K562 (cell line): ENCODE data around the gene ZNG1C. TPM values are rescaled to one million over a fixed set of nuclear protein-coding genes. Genes with fewer than 3 reads are reported as not detected.
"Not testable (repeated sequence)": the region's sequence is repeated elsewhere in the genome, so short reads cannot be mapped to it uniquely, and the experiment has no call there.

Experiments
- ATAC-seq: fragments of 200-7000 bp; cut with Tn5 transposase; 3 replicates; pipeline ENCODE4 v1.9.1; 2020; ENCODE audit warnings: moderate library complexity
- BruUV-seq: library from RNA; stranded (reverse); fragments of 400-500 nt; replicated peaks from 2 replicates; lab custom pipeline; 2021; lab: Mats Ljungman, UMichigan
- CTCF ChIA-PET: fragments of 300-600 bp; formaldehyde crosslinking; extraction: SDS; loops from one replicate; lab custom pipeline; 2021; ENCODE audit warnings: low intra/inter-chr PET ratio; lab: Yijun Ruan, JAX
- POLR2A ChIA-PET: fragments of 300-600, 350-650 bp; sonication (Branson Sonifier 250); formaldehyde crosslinking; extraction: SDS; loops from one replicate; lab custom pipeline; 2021; ENCODE audit warnings: antibody characterized with exemption, inconsistent platforms; lab: Yijun Ruan, JAX
- DNase-seq, 4 experiments: peaks; one replicate each; pipeline versions ENCODE4 v3.0.0 to v3.0.0-alpha.2; 2011 to 2018; ENCODE audit warnings: low spot score in 3 of 4, mixed read lengths in 3 of 4; ENCODE audit errors: extremely low read depth in 1 of 4
- FAIRE-seq: peaks from 2 replicates; lab custom pipeline; 2011; peaks lifted over from hg19 to GRCh38; lab: Jason Lieb, UNC
- H2AFZ ChIP-seq: 2 replicates; pipeline ENCODE4 v1.6.0; 2011; ENCODE audit warnings: low read depth, low read length, control low read depth, inconsistent platforms
- H3K27ac ChIP-seq: fragments of 200-600 bp; 3 replicates; pipeline ENCODE4 v1.8.0; 2011; ENCODE audit warnings: low read depth, mild to moderate bottlenecking, control low read depth, inconsistent platforms, low read length, moderate library complexity, mixed read lengths; ENCODE audit errors: extremely low read depth
- H3K27me3 ChIP-seq, 2 experiments: fragments of 300-600 bp in 1 of 2; 2 replicates in 1 of 2; 3 replicates in 1 of 2; pipeline versions ENCODE4 v1.6.0 to v1.8.0; 2011; ENCODE audit warnings: inconsistent platforms in 2 of 2, low read length in 2 of 2, mild to moderate bottlenecking in 1 of 2, mixed read lengths in 1 of 2, moderate library complexity in 1 of 2; ENCODE audit not compliant: control insufficient read depth in 2 of 2, insufficient read depth in 2 of 2
- H3K36me3 ChIP-seq: fragments of 300-600 bp; 3 replicates; pipeline ENCODE4 v1.8.0; 2011; ENCODE audit warnings: mild to moderate bottlenecking, low read length, inconsistent platforms; ENCODE audit not compliant: control insufficient read depth, insufficient read depth
- H3K4me1 ChIP-seq, 2 experiments: fragments of 200-600 bp in 1 of 2; replicated peaks in 1 of 2; 2 replicates in 1 of 2; 3 replicates in 1 of 2; pipeline versions ENCODE4 v1.5.1 to v1.8.0; 2011; ENCODE audit warnings: inconsistent platforms in 2 of 2, low read length in 2 of 2, mild to moderate bottlenecking in 1 of 2, mixed read lengths in 1 of 2, moderate library complexity in 1 of 2; ENCODE audit not compliant: control insufficient read depth in 2 of 2, insufficient read depth in 2 of 2
- H3K4me2 ChIP-seq: 2 replicates; pipeline ENCODE4 v1.6.1; 2011; ENCODE audit warnings: low read length, control low read depth, inconsistent platforms, mixed read lengths; ENCODE audit not compliant: insufficient read depth
- H3K4me3 ChIP-seq: fragments of 200-600 bp; sonication (generic), shearing (Covaris generic); 2 replicates; pipeline ENCODE4 v1.5.1; 2016; ENCODE audit warnings: control low read depth, inconsistent platforms
- H3K79me2 ChIP-seq: fragments of 200-600 bp; 3 replicates; pipeline ENCODE4 v1.8.0; 2011; ENCODE audit warnings: low read length, inconsistent platforms; ENCODE audit not compliant: control insufficient read depth, insufficient read depth
- H3K9ac ChIP-seq, 2 experiments: 2 replicates each; pipeline versions ENCODE4 v1.6.0 to v1.6.1; 2011; ENCODE audit warnings: low read depth in 2 of 2, low read length in 2 of 2, control low read depth in 1 of 2, inconsistent platforms in 1 of 2, mild to moderate bottlenecking in 1 of 2, mixed read lengths in 1 of 2; ENCODE audit not compliant: insufficient read depth in 1 of 2
- H3K9me1 ChIP-seq: one replicate; pipeline ENCODE4 v1.6.0; 2011; ENCODE audit warnings: inconsistent platforms, mild to moderate bottlenecking, low read length, moderate library complexity; ENCODE audit not compliant: control insufficient read depth, insufficient read depth
- H3K9me3 ChIP-seq: replicated peaks from 2 replicates; pipeline ENCODE4 v1.5.1; 2011; ENCODE audit warnings: low read depth, low read length, inconsistent platforms; ENCODE audit not compliant: control insufficient read depth, insufficient read depth
- H4K20me1 ChIP-seq: replicated peaks from 2 replicates; pipeline ENCODE4 v1.6.1; 2011; ENCODE audit warnings: low read length, inconsistent platforms, mixed read lengths; ENCODE audit not compliant: control insufficient read depth, insufficient read depth
- WGBS: fragments of 100-300 bp; shearing (Covaris generic); methylation state at CpG from one replicate; pipeline ENCODE4 v1.1.6; 2016; ENCODE audit warnings: low coverage, mixed read lengths; ENCODE audit not compliant: insufficient coverage; ENCODE audit errors: missing lambda C conversion rate; 5-methylcytosine and 5-hydroxymethylcytosine counted together
- in situ Hi-C: fragments of 300-500 bp; cut with MboI; formaldehyde crosslinking; loops from 4 replicates; pipeline ENCODE4 v1.15.0; 2018; ENCODE audit warnings: inconsistent platforms, mixed read lengths
- intact Hi-C: fragments of 100-400 bp; cut with micrococcal nuclease; formaldehyde crosslinking; loops from 2 replicates; pipeline ENCODE4 v1.14.2; 2022
- polyA plus RNA-seq, 8 experiments: library from polyadenylated mRNA; depleted of rRNA in 4 of 8; stranded (reverse) in 5 of 8; unstranded in 3 of 8; fragments of >200 nt; fragmentation: Nextera tagmentation in 2 of 8; fragmentation: Illumina TruSeq in 1 of 8; extraction: Ambion mirVana in 2 of 8; extraction: Trizol in 1 of 8; gene quantifications; 2 replicates each; pipeline versions ENCODE4 v1.2.1 to v1.2.3, GENCODE V29; 2011 to 2014; ENCODE audit warnings: inconsistent platforms in 1 of 8, missing spikeins in 1 of 8
- total RNA-seq, 7 experiments: library from RNA; depleted of rRNA in 6 of 7; stranded (reverse); fragments of >200 nt in 6 of 7; fragmentation: Illumina TruSeq in 2 of 7; extraction: Trizol in 2 of 7; gene quantifications; 2 replicates each; pipeline versions ENCODE4 v1.2.1 to v1.2.3, GENCODE V29; 2011 to 2021; ENCODE audit warnings: low replicate concordance in 1 of 7

Gene ZNG1C
- total and polyA plus RNA-seq, 9 of the 15 experiments (the other 6 are each of a cell fraction or from before 2014, with no cell fraction given) = 23.8 to 135 (median 65.0) TPM

DNA sequence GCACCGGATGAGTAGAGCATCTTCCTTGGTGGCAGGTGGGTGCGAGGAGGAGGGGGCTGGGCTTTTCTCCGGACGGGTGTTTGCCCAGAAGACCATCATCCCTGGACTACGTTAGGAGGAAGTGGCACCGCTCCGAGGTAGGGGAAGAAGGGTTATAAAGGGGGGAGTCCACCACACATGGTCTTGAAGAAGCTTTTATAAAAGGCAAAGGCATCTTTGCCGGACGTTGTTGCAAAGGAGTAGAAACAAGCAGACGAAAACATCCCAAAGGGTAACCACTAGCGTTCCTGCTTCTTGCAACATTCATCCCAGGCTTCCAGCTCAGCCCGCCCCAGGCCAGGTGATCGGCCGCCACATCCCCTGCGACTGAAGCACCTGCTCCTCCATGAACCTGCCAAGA, 60.8 kb downstream of the ZNG1C start, which contains the start of gene FOXD4L3:
FOXD4L3 (plus strand) TSS at position 301 of the 400 bp plus-strand sequence; CDS start at position 386, 85 bp downstream.
- POLR2A ChIA-PET, BruUV-seq, H3K4me1 ChIP-seq, H4K20me1 ChIP-seq, H3K79me2 ChIP-seq, H3K9me3 ChIP-seq, in situ Hi-C loops, FAIRE-seq, H3K36me3 ChIP-seq, H2AFZ ChIP-seq, H3K9me1 ChIP-seq, CTCF ChIA-PET, ATAC-seq, H3K27me3 ChIP-seq, DNase-seq, H3K4me2 ChIP-seq, H3K4me3 ChIP-seq, intact Hi-C loops, H3K27ac ChIP-seq, H3K9ac ChIP-seq: not testable (repeated sequence)
- WGBS = no CpG with 5 or more reads among the region's 15 CpGs

GRCh38 chr9:68303771-68304170, 62.0 kb downstream of the ZNG1C start:
- H3K27me3 ChIP-seq, FAIRE-seq, DNase-seq, H3K9ac ChIP-seq, BruUV-seq, H3K27ac ChIP-seq, H3K9me3 ChIP-seq, CTCF ChIA-PET, H3K4me3 ChIP-seq, H3K4me2 ChIP-seq, H3K4me1 ChIP-seq, ATAC-seq, POLR2A ChIA-PET, H3K9me1 ChIP-seq, H2AFZ ChIP-seq, H4K20me1 ChIP-seq, intact Hi-C loops, H3K79me2 ChIP-seq, in situ Hi-C loops, H3K36me3 ChIP-seq: not testable (repeated sequence)
- WGBS = no CpG with 5 or more reads among the region's 30 CpGs

DNA sequence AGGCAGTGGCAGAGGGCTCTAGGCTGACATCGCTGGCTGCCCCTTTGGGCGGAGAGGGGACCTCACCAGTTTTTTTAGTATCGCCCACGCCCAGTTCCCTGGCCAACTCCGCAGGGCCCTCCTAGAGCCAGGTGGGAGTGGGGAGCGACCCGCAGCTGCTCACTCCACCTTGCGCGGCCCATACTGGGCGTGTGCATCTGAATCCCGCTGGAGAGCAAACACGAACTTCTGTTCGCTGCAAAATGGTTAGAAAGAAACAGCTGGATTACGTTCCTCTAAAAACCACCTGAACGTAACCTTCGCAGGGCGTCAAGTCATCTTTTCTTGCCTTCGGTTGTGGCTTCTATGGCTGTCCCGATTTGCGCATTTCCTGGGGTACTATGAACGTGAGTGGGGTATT, 62.4 kb downstream of the ZNG1C start:
- H4K20me1 ChIP-seq, FAIRE-seq, in situ Hi-C loops, H3K4me1 ChIP-seq, H3K9ac ChIP-seq, H3K4me2 ChIP-seq, H3K36me3 ChIP-seq, CTCF ChIA-PET, H3K27ac ChIP-seq, H3K9me3 ChIP-seq, H2AFZ ChIP-seq, POLR2A ChIA-PET, BruUV-seq, DNase-seq, H3K27me3 ChIP-seq, H3K9me1 ChIP-seq, H3K79me2 ChIP-seq, H3K4me3 ChIP-seq, intact Hi-C loops, ATAC-seq: not testable (repeated sequence)
- WGBS = 27% methylated on average over 3 of the region's 21 CpGs

GRCh38 chr9:68304777-68305176, 63.0 kb downstream of the ZNG1C start:
- intact Hi-C loops, H3K79me2 ChIP-seq, H2AFZ ChIP-seq, H3K9me3 ChIP-seq, H3K9me1 ChIP-seq, FAIRE-seq, DNase-seq, H3K27me3 ChIP-seq, H3K4me2 ChIP-seq, BruUV-seq, H3K4me3 ChIP-seq, H4K20me1 ChIP-seq, H3K9ac ChIP-seq, CTCF ChIA-PET, H3K36me3 ChIP-seq, in situ Hi-C loops, POLR2A ChIA-PET, ATAC-seq, H3K4me1 ChIP-seq, H3K27ac ChIP-seq: not testable (repeated sequence)
- WGBS = 6% methylated on average over 2 of the region's 4 CpGs
